Glomerular visceral epithelial cell (primary cell): ENCODE data around the gene FRMD4B.
A peak's percentile ranks its signal among the peaks of the same experiment; 100 is the strongest.

ENCODE experiments used
- DNase-seq: peaks from one replicate; pipeline ENCODE4 v3.0.0-alpha.2; 2016; ENCODE audit errors: extremely low spot score

The FRMD4B gene

DNA sequence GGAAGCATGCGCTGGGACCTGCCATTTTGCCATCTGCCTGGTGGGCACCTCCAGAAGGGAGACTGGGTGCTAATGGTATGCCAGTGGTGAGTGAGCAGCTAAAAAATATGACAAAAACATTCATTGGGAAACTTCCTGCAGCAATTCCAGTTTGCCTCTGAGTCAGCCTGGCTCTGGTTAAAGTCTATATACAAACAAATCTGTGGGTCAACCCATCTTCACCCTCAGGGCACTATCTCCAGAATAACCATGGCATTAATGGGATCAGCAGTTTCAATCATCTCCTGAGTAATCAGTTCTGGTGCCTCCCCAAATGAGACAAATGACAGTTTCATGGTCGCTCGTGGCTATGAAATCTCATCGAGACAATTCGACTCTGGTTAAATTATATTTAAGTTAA is 21.5 kb downstream of the FRMD4B start:
- no peak for DNase-seq

DNA sequence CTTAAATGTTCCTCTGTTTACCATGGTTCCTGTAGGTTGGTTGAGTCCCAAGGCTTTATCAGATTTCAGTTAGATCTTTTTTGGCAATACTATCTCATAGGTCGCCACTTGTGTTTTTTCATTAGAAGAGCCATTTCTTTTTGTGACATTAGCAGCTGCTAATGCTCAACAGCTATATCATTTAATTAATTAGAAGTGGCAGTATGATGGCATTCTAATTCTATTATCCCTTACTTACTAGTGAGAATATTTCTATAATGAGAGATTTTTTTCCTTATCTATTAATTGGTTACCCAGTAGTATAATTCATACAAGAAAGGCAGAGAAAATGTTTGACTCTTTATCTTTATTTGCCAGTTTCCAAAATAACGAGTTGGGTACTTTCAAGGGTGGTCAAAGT is 25.2 kb downstream of the FRMD4B start:
- DNase-seq, result no peak

DNA sequence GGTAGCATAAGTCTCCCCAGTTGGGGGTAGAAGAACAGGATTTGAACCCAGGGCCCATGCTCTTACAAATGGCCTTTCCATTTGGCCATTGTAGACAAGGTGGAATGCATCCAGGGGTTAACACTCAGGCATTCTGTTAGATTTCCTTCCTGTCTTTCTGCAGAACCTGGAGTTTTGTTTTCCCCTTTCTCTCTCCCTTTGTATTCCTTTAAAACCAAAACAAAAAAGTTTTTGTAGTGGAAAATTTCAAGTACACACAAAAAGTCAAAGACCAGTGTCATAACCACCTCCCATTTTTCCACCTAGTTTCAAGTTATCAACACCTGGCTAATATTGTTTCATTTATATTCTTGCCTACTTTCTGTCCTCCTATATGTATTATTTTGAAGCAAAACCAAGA is 26.0 kb downstream of the FRMD4B start:
- no peak for DNase-seq

DNA sequence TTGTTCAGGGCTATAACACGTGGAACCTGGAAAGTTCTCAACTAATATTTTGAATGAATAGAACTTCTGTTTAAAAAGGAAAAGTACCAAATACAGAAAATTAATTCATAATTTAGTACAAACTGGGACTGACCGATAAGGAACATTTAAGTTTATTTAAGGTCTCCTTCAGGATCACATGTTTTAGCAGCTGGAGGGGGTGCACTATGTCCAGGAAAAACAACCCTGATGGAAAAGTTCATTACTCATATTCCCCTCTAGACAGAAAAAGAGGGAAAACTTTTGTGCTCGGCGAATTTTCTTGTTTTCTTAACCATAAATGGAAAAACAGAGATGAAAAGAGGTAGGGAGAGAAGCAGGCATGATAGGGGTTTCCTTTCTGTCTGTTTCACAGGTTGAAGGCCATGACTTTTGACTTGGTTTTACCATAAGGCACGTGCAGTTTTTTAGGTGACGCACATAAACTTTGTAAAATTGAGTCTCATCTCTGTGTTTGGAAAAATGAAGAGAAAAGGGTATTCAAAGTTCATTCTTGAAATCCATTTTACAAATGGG is 26.5 kb downstream of the FRMD4B start:
- no peak for DNase-seq

DNA sequence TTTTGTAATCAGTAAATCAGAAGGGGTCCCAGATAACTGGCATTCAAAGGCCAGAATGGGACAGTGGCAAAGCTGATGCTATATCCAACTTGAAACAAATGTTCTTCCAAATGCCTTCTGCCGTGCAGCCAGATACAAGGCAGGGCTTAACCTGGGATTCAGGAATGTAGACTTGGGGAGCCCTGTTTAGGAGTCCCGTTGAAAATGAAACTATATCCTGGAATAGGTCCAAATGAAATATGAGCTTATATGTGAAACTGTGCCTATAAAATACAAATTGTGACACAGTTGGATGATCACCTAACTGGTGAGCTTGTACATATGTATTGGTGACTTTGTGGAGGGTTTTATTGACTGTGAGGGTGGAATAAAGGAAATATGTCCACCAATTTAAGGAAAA is 28.7 kb downstream of the FRMD4B start:
- no peak for DNase-seq

DNA sequence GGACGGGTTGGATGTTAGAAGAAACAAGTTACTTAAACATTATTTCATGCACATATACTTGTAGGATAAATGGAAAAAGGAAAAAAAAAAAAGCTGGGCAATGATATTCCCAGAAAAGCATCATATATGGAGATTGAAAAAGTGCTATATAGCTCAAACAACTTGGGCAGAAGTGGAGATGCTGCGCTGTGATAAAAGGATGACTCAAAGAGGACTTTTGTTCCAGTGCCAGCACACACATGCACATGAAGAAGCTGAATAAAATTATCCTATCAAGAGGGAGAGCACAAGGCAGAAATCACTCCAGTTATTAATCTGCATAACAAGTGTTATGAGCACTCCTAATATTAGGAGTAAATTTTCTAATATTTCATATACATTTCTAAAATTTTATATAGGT is 30.9 kb downstream of the FRMD4B start:
- no peak for DNase-seq

DNA sequence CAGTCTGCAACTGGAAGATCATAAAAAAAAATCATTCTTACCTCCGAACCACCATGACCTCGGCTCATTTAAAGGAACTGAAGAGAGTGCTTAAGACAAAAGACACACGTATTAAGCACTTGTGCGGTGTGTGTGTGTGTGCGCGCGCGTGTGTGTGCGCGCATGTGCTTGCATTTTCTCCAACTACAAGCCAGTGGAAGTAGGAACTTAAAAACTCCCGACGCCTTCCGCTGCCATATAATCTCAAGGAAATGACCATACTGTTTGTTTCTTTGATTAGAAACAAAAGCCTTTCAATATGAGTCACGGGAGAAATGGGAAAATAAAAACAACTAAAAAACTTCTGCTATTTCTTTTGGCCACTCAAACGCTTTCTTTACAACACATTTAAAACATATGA is 32.4 kb downstream of the FRMD4B start:
- no peak for DNase-seq

DNA sequence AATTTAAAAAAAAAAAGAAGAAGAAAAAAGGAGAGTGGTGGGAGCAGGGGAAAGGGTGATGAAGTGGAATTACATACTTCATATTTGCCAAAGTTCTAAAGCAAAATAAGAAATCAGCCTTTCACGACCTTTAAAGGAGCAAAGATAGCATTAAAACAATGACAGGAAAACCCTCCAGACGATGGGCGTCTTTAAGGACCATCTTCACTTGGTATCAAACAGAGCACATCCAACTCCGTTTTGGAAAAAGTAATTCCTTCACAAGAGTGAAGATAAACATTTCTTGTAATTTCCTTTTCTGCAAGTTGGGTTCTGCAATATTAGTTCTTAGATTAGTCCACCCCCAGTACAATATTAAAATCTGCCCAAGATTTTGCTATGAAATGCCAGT is 32.8 kb downstream of the FRMD4B start:
- no peak for DNase-seq

DNA sequence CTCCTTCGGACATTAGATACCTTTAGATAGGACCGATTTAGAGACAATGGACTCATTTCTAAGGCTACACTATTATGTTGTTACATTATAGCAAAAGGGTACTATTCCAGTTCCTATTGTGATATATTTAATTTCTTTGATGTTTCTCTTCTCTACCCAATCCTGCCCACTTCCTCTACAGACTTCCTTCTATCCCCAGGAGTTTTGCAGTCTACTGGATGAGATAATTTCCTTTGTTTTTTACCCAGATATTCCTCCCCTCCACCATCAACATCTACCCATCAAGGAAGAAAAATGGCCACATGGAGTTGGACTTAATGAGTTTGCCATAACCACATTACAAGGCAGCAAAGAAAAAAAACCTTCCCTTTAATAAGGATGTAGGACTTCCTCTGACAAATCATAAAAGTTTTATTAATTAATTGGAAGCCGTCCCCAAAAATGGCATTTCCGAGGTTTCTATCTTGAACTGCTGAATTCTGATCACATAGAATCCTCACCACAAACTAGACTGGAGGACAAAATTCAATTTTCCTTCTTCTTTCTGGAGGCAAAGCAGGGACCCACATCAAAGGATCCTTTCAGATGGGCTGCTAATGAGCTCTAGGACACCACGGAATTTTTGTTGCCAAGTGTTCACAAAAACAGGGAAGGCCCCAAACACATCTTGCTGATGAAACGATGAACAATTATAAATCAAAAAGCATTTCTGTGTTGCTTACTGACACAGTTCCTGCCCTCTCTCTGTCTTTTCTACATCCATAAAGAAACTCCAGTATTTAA is 33.4 kb downstream of the FRMD4B start:
- no peak for DNase-seq

DNA sequence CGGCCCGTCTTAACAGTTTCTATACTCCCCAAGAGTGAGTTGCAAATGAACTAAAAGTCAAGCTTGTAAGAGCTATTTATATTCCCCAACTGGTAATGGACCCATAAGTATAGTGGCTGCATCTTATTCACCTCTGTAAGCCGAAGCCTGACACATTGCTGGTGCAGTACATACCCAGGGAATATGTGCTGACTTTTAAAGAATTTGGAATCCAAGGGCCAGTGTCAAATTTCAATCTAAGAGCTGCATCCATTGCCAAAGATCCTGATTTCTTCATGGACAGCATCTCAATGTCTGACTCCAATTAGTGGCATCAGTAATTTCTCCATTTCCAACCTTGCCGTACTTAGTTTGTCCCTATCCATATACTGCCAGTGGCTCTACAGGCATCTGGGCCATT is 42.0 kb downstream of the FRMD4B start:
- no peak for DNase-seq

DNA sequence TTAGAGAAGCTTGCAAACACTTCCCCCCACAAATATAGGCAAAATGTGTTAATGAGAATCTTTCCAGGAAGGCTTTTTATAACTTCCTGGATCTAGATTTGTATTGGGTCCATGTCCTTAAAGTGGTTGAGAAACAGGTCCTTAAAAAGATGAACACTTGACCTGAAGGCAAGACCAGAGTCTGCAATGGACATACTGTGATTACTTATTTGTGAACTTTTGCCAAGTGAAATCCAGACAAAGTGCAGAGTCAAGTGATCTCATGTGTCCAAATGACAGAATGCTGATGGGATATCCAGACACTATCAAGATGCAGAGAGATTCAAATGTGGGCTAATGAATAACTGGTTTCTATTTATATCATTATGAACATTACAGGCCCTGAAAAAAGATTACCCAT is 43.8 kb downstream of the FRMD4B start:
- no peak for DNase-seq

DNA sequence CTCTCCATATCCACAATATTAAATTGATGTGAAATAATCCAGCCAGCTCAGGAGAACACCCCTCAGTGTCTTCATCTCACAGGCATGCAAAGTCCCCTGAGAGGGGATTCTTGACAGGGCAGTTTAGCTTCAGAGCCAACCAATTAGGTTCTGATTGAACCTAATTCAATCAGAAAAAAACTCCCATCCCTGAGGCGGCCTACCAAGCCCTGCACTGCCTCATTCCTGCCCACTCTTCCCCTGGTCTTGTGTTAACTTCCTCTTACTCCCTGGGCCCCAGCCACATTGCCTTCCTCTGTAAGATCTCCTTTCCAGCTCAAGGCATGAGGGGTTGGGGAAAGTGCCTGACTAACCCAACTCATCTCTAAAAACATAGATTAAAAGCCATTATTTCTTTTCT is 46.1 kb downstream of the FRMD4B start:
- DNase-seq, result no peak

DNA sequence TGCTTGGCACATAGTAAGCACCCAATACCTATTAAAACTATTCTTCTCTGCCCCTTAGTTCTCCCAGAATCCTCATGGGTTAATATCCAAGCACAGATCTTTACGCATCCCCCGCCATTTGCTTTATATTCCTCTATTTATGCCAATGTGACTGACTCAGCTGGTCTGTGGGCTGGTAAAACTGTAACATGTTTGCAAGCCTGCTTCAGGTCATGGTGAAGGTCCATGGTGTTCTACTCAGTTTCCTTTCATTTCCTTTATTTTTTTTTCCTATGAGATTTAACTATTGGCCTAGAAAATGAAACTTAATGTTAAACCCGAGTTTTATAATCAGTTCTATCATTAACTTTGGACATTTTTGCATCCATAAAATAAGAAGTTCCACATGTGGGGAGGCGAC is 47.0 kb downstream of the FRMD4B start:
- no peak for DNase-seq

DNA sequence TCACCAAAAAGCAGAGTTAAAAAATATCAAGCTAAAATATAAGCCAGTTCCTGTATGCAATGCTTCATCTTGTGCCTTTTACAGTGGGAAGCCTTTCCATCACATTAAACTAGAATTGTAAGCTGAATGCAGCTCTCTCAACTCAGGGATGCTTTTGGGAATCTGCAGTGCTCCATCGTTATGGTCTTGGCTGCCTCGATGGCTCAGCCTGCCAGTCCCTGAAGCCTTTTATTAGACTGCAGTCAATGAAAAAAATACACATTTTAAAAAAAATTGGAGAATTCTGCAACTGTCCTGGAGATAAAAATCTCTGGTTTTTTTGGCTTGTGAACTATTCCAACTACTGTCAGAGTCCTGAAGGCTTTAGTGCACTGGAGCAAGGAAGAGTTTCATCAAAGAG is 53.0 kb downstream of the FRMD4B start:
- no peak for DNase-seq

DNA sequence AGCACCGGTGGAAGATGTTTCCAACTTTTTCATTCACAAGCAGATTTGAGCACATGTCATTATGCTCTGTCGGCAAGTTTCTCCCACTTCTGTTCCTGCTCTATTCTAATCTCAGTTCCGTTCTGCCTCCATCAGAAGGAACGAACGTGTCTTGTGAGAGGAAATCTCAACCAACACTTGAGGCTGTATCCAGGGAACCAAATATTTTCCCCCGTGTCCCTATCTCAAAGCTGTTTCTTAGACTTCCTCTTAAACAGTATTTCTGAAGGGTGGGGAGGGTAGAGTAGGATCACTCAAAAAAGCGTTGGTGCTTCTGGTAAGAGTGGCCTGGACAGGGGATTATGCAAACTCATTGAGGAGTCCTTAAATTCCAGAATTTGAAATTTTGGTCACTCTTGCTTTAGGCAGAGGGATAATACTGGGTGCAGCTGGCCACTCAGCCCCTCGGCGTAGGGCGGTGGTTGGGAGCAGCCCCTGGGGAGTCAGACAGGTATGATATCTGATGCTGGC is 54.9 kb downstream of the FRMD4B start:
- DNase-seq, result no peak

DNA sequence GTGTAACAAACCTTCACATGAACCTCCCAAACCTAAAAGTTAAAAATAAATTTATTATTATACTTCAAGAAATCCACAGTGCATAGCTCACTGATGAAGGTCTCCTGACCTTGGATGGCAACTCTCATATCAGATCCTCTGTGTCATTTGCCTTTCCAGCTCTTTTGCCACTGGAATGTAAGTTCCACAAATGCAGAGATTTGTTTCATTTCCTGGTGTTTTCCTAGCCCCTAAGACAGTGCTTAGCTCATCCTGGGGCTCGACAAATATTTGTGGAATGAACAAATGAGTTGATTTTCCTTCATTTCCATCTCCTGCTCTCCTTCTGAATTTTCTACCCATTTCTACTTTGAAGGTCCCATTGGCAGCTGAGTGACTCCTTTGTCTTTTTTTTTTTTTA is 56.0 kb downstream of the FRMD4B start:
- DNase-seq, result peak; percentile 52

DNA sequence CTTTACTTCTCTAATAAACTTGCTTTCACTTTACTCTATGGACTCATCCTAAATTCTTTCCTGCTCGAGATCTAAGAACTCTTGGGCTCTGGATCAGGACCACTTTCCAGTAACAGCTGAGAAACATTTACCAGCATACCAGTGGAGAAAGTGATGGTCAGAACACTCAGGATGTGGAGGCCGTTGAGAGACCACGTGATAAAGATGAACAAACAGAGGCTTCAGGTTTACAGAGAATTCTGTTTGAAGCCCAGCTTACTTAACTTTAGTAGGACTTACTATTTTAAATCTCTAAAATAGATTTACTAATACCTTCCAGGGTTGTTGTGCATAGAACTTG is 57.0 kb downstream of the FRMD4B start:
- no peak for DNase-seq

DNA sequence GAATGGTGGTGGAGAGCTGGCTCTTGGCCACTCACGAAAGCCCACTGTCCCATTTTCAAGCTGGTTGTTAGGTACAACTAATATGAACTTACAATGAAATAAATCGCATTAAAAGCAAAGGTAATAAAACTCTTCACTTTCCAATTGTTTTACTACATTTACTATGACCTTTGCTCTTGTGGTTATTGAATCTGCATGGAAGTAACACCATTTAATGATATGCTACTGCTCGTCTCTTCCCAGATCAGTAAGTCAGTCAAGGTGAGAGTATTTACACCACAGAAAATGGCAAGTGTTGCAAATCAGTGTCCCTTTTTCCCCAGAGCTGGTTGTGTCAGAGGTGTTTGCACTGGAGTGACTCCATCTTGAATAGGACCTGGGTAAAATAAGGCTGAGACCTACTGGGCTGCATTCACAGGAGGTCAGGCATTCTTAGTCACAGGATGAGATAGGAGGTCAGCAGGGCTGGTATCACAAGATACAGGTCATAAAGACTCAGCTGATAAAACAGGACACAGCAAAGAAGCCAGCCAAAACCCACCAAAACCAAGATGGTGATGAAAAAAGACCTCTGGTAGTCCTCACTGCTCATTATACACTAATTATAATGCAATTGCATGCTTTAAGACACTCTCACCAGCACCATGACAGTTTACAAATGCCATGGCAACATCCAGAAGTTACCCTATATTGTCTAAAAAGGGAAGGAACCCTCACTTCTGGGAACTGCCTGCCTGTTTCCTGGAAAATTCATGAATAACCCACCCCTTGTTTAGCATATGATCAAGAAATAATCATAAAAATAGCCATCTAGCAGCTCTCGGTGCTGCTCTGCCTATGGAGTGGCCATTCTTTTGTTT is 57.6 kb downstream of the FRMD4B start:
- DNase-seq, result no peak

DNA sequence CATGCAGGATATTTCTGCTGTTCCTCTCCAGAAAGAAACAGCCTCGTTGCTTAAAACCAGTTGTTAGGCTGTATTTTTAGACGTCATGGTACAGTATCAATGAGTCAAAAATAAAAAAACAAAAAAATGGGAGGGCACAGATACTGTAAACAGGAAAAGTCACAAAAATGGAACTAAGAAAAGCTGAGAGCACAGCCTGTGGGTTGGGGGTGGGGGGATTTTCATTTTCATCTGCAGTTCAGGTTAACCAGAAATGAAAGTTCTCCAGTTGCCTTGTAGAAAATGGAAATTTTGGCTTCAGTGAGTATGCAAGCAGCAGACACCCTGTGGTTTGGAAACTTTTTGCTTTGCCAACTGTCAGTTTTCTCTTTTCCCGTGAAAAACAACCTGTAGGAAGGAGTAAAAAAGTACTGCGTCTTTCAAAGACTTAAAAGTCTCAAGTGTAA is 59.0 kb downstream of the FRMD4B start:
- no peak for DNase-seq

DNA sequence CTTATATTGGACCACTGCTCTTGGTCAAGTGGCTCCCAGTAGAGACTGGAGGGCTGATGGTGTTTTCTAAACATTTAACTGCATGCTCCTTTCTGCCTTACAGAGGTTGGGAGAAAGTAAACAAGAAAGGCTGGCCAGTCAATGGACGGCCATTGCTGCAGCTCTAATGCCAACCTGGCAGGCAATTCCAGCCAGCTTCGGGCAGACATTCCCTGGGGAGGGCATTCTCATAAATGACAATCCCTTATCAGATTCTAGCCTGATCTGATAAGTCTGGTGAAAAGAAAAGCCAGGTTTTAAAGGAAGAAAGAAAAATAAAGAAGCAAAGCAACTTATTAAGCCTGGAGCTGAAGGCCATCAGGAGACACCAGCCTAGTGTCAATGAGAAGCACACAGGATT is 60.7 kb downstream of the FRMD4B start:
- no peak for DNase-seq

DNA sequence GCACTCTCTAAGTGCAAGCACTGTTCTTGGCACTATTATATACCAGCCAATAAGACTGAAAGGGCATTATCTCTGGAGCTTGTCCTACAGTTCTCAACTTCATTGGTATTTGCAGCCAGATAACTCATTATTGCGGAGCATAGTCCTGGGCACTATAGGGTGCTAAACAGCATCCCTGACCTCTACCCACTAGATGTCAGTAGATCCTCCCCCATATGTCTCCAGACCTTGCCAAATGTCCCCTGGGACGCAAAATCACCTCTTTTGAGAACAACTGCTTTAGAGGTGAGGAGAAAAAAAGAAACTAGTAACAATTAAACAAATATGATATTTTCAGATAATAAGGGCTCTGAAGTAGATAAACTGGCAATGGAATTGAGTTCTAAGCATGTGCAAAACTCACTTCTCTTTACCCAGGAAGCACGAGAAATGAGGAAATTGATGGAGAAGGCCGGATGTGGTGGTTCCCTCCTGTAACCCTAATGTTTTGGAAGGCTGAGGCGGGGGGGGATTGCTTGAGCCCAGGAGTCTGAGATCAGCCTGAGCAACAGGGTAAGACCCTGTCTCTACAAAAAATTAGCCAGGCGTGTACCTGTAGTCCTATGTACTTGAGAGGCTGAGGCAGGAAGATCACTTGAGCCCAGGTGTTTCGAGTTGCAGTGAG is 61.4 kb downstream of the FRMD4B start:
- no peak for DNase-seq

DNA sequence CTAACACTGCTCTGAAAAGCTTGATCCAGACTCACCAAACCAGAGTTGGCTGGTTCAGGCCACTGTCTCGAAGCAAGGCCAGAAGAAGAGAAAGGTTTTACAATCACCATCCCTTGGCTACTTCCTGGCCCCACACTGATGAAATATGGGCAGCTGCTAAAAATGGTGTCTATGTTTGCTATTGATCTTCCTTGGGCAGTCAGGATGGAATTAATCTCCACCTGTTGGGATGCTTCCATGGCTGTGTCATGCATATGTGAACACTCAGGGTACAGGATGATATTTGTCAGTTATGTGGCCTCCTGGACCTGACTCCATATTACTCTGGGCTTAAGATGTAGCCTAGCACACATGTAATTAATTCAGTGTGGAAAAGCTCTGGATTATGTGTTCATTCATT is 61.9 kb downstream of the FRMD4B start:
- DNase-seq, result no peak
